GM18861 (cell line): Measurements from ENCODE around the gene REPIN1.

ENCODE experiments used
- ATAC-seq: cut with Tn5 transposase; IDR thresholded peaks from one replicate; pipeline ENCODE4 v1.9.1; 2021; ENCODE audit not compliant: unreplicated experiment

Gene REPIN1

DNA sequence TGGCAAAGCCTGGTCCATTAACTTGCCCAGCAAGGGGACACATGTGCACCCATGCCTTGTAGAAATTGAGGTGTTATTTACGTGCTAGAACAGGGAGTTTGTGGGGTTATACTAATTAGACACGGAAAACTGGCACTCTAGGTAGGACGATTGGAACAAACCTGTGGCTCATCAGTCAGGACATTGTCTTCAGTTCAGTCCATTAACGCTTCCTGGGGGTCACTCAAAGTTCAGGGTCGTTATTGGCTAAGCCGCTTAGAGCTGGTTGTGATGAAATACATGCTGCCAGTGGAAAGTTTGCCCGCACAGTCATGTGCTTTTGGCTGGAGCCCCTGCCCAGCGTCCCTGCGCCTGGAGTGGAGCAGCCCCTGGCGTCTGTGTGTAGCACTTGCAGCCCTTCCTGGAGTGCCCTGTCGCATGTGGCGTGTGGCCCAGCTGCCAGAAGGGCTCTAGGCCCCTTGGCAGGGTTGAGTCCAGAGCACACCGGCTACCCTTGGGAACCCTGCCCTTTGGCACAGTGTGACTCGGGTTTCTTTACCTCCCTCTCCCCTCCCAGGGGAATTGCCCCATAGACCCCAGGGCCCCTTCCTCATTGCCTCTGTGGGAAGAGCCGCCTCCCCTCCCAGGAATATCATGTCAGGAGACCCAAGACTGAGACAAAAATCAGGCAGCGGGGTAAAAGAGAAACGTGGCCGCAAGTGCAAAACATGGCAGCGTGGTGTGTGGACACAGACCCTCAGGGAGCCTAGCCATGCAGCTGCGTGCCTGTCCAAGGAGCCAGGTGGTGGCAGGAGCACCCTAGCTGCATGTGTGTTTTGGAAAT lies 20.3 kb downstream of the REPIN1 start:
- ATAC-seq, result no peak

DNA sequence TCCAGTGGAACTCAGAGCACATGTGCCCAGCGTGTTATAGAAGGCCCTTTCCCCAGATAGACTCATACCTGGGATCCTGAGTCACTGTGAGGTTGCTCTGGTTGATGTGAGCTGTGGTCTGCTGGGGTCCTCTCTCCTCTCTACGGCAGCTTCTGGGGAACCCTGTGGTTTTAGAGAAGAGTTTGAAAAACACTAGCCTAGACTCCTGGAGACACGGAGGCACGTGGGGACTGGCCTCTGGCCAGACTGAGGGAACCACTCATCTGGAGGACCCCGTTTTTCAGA lies 20.9 kb downstream of the REPIN1 start:
- ATAC-seq, result no peak

DNA sequence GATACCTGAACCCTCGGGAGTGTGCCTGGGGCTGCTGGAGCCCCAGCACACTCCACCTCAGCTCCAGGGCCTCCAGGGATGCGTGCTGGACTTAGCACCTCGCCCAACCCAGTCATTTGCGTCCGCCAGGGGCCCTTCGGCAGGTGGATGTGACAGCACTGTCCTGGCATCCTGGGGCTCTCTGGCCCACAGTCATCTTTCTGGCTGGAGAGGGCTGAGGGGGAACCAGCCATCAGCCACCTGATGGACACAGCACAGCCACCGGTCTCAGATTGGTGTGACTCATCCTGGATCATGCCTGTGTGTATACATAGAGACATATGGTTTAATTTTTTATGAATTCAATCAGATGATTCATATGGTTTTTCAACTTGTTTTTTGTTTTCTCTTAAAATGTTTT lies 21.6 kb downstream of the REPIN1 start:
- ATAC-seq, result no peak

DNA sequence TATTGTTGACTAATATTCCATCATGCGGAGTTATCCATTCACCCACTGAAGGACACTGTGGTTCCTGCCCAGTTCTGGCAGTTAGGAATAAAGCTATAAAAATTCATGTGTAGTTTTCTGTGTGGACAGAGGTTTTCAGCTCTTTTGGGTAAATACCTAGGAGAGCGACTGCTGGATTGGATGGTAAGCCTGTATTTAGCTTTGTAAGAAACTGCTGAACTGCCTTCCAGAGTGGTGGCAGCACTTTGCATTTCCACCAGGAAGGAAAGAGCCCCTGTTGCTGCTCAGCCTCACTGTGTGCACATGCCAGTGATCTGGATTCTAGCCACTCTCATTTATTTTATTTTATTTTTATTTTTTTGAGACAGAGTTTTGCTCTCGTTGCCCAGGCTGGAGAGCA lies 24.7 kb downstream of the REPIN1 start:
- no peak for ATAC-seq

DNA sequence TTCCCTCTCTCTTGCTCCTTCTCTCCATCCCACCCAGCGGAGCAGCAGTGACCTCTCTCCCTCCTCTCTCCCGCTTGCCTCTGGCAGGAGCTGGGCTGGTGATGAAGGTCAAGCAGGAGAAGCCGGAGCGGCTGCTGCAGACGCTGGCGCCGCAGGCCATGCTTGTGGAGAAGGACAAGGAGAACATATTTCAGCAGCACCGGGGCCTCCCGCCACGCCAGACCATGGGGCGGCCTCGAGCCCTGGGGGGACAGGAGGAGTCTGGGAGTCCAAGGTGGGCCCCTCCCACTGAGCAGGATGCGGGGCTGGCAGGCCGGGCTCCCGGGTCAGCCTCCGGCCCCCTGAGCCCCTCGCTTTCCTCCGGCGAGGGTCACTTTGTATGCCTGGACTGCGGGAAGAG lies 27.8 kb downstream of the REPIN1 start:
- ATAC-seq, result no peak

DNA sequence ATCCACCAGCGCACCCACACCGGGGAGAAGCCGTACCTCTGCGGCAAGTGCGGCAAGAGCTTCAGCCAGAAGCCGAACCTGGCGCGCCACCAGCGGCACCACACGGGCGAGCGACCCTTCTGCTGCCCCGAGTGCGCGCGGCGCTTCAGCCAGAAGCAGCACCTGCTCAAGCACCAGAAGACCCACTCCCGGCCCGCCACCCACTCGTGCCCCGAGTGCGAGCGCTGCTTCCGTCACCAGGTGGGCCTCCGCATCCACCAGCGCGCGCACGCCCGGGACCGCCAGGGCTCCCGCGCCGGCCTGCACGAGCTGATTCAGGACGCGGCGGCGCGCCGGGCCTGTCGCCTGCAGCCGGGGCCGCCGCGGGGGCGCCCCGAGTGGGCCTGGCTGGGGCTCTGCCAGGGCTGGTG lies 28.2 kb downstream of the REPIN1 start:
- no peak for ATAC-seq

DNA sequence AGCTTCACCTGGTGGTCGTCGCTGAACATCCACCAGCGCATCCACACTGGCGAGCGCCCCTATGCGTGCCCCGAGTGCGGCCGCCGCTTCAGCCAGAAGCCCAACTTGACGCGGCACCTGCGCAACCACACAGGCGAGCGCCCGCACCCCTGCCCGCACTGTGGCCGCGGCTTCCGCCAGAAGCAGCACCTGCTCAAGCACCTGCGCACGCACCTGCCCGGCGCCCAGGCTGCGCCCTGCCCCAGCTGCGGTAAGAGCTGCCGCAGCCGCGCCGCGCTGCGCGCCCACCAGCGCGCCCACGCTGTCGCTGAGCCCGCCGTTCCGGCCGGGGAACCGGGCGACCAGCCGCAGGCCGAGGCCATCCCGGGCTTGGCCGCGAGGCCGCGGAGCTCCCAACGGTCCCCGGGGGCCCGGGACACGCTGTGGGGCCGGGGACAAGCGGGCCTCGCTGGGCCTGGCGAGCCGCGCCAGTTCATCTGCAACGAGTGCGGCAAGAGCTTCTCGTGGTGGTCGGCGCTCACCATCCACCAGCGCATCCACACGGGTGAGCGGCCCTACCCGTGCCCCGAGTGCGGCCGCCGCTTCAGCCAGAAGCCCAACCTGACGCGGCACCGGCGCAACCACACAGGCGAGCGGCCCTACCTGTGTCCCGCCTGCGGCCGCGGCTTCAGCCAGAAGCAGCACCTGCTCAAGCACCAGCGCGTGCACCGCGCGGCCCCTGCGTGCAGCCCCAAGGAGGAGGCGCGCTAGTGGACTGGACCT lies 28.9 kb downstream of the REPIN1 start:
- no peak for ATAC-seq

DNA sequence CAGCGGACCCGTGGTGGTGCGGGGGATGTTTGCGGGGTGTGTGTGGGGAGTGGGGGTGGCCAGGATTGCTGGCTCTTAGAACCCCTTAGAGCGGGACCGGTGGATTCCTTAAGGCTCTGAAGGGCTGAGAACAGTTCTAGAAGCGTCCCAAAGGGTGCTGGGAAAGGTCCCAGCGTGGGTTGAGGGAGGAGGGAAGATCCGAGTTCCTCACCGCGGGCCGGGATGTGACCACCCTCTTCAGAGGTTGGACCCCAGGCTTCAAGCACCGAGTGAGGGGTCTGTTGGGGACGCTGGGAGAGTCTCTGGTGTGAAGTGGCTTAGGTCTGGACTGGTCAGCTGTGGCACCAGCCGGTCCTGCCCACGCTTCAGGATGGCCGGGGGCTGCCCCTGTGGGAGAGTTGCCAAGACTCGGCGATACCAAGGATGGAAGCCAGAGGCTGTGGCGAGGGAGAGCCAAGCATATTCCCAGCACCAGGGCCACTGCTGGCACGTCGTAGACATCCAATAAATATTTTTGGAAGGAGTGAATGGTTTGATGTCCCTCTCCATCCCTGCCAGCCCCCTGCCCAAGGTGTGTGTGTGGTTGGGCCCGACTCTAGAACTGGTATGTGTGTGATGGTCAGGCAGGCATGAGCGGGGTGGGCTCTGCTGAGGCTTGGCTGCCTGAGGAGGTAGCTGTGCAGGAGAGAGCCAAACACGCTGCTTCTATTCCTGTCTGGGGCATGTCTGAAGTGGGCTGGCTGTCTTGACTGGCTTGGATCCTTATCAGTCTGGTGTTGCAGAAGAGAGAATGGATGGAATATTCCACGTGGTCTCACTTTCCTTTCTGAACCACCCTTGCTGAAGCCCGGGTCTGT lies 29.7 kb downstream of the REPIN1 start:
- ATAC-seq, result no peak

DNA sequence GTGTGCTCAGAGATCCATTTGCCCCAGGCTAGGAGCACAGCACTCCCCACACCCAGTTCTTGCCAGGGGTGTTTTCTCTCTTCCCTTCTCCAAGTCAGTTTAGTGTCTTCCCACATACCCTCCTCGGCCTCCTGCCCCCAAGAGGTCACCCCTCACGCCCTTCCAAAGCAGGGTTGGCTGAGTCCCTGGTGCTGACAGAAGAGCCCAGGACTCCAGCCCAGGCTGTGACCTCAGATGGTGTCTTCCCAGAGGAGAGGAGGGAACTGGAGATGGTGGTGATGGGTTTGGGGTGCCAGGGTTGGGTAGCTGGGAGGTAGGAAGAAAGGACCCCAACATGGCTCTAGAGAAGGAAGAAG lies 30.3 kb downstream of the REPIN1 start:
- ATAC-seq, result no peak

DNA sequence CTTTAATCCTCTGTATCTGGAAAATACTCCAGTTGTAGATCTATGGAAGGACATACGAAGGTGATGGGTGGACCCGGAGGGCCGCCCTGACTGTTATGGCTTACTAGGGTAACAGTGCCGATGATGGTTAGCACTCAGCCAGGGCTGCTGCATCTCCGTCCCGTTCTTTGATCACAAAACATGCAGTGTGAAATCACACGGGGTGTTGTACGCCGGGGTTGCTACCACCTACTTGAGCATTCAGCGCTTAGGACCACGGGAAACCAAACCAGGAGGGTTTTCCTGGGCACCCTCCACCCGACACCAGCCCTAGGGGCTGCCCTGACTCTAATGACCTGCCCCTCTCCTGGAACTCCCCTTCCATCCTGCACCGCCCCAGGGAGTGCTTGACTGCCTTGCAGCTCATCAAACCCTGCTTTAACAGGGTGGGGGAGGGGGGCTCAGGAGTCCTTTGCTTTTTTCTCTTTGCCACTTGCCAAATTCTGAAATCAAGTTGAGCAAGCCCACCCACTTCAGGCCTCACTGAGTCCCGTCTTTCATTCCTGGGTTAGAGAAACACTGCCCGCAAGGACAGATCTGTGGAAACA lies 30.9 kb downstream of the REPIN1 start:
- no peak for ATAC-seq

DNA sequence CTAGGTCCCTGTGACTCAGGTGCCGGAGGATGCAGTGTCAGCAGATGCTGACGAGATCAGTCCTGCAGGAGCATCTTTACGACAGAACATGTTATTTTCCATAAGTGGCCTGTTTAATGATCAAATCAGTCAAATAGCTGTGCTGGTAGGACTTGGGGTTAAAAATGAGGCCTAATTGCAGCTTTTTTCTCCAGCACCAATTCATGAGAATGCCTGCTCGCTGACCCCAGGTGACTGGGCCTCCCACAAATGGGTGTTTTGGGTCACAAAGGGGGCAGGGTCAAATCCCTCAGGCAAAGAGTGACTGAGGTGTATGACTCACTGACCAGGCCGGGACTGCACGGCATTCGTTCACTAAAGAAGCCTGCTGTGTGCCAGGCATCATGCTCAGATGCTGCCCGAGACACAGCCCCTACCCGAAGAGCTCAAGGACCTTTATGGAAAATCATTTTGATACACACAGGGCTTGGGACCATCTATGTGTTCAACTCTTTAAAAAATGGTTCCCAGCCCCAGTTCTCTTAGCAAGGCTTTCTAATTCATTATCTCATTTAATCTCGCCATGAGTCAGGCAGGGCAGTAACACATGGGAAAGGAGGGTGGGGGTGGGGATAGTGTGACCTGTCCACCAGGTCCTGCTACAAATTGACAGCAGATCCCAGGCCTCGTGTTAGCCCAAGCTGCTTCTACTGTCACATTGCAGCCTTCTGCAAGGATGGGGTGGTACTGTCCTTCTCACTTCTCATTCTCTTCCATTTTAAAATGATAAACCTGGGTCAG lies 31.6 kb downstream of the REPIN1 start:
- no peak for ATAC-seq

DNA sequence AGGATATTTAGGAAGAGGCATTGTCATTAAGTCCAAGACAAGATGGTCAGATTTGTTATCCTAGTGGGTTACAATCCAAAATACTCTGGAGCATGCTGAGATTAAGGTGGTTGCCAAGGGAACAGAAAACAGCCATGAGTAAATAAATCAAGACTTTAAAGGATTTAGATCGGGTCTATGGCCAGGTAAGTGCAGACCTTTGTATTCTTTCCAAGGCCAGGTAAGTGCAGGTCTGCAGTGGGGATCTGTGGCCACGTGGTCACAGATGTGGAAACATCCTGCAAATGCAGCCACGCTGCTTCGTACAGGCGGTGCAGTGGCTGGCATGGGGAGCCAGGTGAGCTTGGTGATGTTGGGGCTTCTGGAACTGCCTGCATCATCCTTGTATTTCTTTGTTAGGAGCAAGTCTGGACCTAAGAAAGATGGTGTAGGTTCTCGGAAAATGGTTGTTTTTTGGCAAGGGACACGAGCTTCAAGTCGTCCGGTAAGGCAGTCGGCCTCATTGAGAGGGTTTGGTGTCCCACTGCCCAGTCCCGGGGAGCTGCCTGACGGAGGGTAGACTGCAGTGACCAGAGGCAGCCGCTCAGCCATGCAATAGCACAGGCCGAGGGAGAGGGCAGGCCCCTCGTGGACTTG lies 32.3 kb downstream of the REPIN1 start:
- no peak for ATAC-seq

DNA sequence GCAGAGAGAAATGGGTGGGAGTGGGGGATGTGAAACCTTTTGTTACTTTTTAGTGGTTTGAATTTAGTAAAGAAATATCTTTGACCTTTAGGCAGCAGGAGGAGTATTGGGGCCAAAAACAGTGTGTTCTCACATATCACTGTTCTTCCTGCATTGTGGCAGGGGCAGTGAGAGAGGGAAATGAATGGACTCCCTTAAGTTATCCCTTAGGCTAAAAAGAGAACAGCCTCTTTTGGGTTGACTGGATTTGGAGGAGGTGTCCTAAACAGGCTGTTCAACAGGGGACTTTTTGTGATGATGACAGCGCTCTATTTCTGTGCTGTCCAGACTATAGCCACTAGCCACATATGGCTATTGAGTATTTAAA lies 32.8 kb downstream of the REPIN1 start:
- no peak for ATAC-seq

DNA sequence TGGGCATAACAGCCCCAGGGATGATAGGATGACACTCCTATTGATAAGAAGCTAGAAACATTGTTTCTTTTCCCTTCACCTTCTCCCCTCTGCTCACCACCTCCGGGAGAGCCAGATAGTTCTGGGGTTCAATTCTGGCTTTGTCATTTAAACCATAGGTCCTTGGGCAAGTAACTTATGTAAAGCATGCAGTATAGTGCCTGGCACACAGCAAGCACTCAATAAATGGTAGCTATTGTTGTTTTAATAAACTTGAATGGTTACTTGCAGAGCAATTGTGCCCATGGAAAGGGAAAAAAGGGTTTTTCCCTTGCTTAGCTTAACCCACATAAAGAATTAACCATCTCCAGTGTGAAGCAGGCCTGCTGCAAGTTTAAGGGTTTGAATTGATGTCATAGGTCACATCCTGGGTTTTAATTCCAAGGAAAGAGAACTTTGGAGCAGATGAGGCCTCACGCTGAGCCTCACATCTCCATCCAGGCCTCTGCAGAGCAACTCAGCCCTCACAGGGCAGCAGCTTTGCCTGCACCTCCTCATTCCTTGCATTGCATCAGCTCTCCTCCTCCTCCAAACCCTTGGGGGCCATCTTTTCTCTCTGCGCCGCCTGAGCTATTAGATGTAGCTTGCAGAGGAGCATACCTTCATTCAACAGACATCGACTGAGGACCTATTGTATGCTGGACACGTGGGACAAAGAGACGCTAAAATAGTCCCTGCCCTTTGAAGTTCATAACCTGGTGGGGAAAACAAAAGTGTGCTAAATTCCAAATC lies 33.4 kb downstream of the REPIN1 start:
- no peak for ATAC-seq

DNA sequence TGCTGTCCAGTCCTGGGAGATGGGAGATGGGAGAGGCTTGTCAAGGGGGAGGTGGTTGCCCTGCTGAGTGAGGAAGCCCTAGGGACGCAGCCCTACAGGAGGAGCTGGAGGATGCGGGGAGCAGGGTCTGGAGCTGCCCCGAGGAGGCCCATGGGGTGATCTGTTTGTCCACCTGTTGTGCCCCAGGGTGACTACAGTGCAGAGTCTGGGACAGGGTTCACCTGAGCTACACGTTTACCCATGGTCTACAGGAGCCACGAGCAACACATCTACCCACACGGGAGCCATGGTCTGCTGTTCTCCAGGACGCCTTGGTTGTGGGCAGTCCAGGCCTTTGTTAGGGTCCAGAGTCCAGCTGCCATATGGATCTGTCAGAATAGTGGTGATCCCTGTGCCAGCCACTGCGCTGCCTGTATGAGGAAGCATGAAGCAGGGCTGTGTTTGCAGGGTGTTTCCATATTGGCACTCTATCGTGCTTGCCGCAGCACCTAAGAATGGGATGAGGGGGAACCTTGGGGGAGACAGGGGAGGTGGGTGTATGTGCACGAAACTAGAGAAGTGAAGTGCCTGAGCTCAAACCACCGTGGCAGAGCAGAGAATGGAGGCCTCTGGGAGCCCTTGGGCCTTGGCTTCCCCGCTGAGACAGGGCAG lies 34.2 kb downstream of the REPIN1 start:
- ATAC-seq, result no peak

DNA sequence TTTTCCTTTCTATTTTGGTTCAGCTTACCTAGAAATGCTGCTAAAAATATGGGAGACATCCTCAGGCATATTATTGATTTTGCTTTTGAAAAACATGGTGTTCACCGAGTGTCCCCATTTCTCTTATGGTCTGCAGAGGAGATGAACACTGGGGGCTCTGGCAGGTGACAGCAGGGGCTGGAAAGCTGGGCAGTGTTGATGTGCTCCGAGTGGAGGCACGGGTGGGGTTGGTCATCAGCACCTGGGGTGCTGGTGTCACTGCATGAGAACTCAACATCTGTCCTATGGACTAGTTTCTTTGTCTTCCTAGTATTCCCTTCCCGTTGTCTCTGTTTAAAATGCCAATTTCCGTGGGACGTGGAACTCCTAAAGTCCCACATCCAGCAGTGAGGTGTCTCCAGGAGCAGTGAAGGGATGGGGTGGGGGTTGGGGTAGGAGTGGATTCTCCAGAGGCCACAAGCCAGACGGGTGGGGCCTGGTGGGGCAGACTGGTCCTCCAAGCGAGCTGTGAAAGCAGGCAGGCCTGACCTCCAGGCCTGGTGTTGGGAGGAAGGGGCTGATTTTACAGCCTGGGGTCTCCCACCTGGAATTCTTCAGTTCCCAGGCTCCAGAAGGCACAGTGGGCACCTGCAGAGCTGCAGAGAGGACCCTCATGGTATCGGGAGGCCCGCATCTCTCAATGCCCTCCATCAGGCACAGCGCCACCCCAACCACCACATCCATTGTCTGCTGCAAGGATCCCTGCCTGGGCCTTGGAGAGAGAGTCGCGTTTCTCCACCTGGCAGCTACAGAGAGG lies 35.0 kb downstream of the REPIN1 start:
- no peak for ATAC-seq

DNA sequence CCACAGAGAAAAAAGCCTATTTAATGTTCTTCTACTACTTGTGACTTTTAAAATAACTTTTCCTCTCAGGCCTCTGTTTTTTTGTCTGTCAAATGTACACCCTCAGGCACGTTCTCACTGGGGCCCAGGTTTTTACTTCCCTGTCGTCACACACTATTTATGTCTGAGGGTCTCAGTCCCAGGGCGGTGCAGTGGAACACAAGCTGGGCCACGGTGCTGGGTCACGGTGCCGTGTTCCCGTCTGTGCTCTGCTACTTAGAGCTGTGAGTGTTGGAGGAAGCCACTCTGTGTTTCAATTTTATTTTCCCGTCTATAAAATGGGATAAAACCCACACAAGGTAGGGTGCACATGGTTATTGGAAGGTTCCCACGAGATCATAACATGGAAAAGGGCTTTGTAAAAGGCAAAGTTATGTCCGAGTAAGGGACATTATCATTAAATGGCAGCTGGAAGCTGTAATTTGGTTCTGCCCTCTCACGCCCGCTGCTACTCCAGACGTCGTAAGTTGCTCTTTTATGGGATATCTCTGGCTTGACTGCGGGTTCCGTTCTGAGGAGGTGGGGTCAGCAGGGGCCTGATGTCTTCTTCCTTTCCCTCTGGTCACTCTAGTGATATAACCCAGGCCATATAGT lies 35.7 kb downstream of the REPIN1 start:
- ATAC-seq, result no peak
